HUDEP-2 (cell line): Measurements from ENCODE around the gene MCEMP1.
A peak's percentile ranks its signal among the peaks of the same experiment; 100 is the strongest.

Experiments
- DNase-seq, 76 experiments: peaks; one replicate each; lab custom pipeline; 2025; ENCODE audit not compliant: unreplicated experiment in 76 of 76; lab: John Stamatoyannopoulos, UW

The MCEMP1 gene

DNA sequence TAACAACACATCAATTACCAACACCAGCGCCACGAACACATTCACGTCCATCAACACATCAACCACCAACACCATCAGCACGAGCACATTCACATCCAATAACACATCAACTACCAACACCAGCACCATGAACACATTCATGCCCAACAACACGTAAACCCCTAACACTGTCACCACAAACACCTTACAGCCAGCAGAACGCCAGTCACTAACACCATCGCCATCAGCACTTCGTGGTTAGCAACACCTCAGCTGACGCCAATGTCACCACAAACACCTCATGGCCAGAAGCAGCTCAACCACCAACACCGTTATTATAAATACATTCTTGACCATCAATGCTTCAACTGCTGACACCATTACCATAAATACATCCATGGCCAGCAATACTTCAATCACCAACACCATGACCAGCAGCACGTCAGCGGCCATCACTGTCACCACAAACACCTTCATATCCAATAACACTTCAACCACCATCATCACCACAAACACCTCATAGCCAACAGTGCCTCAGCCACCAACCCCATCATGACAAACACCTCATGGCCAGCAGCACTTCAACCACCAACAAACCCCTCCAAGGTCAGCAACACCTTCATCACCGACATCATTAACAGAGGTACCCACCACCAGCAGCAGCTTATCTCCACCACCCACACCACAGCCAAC, 15.7 kb downstream of the MCEMP1 start:
- no peak for DNase-seq

DNA sequence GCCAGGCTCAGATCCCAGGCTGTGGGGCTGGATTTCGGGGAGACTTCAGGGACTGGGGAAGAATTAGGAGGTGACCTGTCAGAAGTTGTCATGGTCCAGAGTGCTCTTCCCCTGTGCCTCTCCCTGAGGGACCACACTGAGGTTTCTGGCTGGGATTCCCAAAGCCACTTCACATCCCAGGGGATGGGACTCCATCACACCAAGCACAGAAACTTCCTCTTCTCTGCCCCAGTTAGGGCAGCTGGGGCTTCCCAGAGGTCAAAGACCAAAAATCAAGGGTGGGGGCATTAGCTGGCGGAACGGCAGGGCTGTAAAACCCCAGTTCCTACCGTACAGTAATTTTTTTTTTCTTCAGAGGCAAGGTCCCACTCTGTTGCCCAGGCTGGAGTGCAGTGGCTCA, 17.6 kb downstream of the MCEMP1 start:
- DNase-seq, result no peak

DNA sequence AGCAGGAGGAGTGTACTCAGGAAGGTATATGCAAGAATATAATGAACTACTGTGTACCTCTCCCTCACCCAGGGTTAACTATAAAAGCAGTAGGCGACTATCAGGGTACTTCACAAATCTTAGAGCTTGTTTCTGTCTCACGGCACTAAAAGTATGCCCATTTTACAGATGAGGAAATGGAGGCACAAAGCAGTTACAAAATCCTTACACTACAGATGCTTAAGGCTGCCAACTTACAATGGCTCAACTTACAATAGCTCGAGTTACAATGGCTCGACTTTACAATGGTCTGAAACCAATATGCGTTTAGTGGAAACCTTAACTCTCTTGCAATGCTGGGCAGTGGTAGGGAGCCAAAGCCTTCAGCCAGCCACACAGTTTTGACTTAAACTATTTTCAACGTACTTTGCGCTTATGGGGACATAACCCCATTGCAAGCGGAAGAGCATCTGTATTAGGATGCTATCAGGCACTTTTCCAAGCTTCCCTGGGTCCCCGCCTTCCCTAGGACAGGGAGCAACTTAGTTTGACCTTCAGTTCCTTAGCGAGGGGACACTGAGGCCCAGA, 20.9 kb downstream of the MCEMP1 start:
- no peak for DNase-seq

DNA sequence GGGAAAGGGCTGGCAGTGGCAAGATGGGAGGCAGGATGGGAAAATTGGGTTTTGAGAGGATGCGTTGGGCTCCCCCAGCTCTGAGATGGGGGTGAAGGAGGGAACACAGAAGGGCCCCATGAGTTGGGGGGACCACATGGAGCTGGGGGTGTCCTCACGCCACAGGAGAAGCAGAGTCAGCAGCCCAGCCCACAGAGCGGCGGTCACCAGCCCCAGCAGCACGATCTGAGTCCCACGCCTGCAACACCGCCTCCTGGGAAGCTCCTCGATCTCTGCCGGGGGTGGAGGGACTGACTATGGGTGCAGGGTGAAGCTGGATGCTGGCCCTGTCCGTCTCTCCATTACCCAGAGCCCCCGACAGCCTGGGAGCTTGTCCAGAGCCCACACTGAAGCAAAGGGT, 21.7 kb downstream of the MCEMP1 start:
- DNase-seq, result no peak

DNA sequence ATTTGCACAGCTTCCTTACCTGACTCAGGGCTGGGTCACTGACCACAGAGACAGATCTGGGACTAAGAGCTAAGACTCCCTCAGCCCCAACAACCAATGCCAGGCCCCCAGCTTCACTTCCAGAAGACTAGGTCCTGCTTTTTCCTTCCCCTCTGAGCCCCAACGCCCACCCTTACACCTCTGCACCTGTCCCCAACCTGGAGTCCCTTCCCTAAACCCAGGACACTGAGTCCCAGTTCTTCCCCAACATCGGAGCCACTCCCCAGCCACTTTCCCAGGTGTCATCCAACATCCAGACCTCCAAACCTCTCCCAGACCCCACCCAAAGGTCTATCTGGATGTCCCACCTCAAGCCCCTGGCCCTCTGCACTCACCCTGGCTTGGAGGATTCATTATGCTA, 22.1 kb downstream of the MCEMP1 start:
- no peak for DNase-seq

DNA sequence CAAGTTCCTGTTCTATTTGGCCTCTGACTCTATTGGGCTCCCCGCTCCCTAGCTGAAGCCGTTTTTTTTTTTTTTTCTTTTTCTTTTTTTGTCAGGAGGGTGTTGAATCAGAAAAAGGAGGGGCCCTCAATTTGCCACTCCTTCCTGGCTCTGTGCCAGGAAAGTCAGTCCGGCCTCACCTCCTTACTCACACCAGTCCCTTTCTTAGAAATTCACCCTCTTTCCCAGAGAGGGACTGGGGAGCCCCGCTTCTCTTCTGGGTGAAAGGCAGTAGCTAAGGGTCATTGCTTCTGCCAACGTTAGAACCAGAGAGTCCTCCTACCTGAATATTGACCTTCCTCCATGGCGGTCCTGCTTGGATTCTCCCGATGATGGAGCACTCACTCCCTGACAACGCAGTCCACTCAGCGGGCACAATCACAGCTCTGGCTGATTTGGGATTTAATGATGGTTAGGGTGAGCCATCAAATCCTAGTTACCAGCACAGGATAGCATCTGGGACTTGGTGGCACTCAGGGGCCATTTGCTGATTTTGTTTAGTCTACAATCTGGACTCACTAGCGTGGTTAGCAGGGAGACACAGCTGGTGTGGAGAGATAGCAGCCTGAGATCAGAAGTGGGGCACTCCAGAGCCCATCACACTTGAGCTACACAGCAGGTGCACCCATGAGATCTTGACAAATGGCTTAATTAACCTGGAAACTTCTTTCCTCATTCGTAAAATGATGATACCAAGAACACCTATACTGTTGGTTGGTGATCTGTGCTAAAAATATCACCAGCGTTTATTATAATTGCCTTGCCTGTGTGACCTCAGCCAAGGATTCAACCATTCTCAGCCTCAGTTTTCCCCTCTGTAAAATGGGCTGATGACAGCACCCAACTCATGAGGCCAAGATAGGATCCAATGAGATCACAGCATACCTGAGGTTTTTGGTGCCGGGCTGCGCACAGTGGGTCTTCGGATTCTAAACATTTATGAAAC, 22.8 kb downstream of the MCEMP1 start:
- DNase-seq, result peak in 49 of 76 experiments; percentile 9 to 69 (median 35)

DNA sequence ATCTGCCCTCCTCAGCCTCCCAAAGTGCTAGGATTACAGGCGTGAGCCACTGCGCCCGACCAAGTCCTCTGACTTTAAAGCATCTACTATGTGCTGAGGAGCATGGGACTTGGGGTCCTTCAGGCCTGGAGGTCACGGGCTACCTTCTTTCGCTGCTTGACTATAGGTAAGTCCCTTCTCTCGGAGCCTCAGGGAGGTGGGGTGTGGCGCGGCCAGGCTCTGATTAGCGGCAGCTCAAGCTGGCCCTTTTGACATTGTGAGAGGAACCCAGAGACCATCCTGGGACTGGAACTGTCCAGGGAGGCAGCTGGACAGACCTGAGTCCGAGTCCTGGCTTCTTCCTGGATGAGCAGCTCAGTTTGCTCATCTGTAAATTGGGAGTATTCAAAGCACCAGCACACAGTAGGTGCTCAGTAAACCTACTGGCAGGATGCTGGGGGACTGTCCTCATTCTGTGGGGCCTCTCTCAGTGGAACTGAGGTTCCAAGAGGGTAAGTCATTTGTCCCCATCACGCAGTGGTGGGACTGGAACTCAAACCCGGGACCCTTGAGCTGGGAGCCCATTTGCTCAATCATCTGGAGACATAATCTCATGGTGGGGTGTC, 24.3 kb downstream of the MCEMP1 start:
- DNase-seq, result no peak

DNA sequence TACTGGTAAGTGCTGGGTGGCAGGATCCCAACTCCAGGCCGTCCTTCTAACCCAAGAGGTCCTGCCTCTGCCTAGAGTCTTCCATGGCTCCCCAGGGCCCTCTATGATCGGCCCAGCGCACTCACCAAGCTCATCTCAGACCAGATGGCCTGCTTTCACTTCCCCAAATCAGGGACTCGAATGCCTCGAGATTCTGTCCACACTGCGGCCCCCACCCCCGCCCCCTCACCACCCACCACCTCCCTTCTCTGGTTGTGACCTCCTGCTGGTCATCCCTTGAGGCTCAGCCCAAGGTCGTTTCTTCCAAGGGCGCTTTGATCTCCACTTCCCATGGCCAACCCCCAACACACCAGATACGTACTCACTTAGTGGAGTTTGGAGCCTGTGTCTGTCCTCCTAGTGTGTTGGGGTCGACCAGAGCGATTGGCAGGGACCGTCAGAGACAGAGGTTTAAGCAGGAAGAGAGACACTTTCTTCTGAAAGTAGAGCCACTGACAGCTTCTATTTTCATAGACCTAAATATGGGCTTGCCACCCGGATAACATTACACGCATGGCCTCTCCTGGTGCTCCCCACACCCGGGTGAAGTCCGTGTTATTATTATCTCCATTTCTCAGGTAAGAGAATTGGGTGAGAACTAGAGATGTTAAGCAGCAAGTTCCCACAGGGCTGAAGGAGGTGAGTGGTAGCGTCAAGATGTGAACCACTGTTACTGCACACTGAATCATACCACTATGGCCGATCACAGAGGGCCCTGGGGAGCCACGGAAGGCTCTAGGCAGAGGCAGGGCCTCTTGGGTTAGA, 25.0 kb downstream of the MCEMP1 start, which contains the start of gene FCER2:
TSS of gene FCER2 (minus strand) at position 478 of the 804 bp plus-strand sequence. CDS start 2,371 bp downstream, outside the sequence.
- no peak for DNase-seq

DNA sequence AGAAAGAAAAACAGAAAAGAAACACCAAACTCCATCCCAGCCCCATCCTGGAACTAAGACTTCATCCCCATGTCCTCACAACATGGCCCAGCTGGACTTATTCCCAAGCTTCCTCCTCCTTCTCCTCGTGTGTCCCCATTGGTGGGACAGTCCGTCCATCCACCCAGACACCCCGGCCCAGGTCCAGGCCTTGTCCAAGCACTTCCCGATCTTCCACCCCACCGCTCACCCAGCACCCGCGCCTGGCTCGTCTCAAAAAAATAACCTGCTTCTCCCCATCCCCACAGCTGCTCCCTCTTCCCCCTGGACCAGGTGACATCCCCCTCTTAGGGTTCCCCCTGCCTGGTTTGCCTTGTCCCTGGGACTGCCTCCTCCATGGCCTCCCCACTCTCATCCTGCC, 26.4 kb downstream of the MCEMP1 start:
- no peak for DNase-seq

DNA sequence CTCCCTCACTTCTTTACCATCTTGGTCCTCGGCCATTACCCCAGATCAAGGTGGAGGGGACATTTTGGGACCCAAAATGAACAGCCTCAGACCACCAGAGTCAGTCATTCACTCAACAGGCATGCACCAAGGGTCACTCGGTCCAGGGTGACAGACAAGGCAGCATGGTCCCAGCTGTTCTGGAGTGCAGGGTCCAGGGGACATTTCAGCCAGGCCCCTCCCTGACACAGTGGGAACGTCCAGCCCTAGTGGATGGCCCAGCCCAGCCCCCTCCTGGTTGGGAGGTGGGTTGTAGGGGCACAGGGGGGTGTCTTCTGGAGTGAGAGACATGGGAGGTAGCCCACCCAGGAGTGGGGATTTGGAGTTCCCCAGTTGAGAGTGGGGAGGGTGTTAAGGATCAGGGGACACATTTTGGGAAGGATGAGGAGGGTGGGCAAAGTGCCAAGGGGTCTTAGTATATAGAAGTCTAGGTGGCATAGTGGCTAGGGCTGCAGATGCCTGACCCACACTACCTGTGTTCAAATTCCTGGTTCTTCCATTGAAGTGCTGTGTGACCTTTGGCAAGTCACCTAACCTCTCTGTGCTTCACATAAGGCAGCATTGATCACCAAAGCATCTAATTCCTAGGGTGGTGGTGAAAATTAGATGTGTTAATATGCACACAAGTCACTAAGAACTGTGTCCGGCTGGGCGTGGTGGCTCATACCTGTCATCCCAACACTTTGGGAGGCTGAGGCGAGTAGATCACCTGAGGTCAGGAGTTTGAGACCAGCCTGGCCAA, 27.6 kb downstream of the MCEMP1 start:
- DNase-seq, result no peak

DNA sequence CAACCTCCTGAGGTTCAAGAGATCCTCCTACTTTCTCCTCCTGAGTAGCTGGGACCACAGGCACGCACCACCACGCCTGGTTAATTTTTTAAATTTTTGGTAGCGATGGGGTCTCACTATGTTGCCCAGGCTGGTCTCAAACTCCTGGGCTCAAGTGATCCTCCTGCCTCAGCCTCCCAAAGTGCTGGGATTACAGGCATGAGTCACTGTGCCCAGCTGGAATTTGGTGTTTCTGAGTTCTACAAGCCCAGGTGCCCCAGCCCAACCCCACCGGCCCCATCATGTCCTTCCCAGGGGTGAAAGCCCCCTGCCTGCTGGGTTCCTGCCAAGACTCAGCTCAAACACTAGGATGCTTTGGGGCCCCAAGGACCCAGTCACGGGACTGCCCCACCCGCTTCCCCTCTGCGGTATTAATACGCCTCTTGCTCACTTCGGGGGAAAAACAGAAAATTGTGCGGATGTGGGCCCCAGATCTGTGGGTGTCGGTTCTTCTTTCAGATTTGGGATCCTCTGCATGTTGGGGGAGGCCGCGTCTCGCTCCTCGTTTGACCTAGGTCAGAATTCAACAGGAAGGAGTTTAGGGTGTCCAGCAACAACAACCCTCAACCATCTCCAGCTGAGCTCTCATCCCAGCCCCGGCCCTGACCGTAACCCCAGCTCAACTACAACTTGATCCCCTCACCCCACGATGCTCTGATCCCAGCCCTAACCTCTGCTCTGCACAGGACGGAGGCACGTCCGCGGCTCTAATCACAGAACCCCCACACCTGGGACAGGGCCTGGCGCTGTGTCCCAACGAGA, 28.7 kb downstream of the MCEMP1 start:
- no peak for DNase-seq

DNA sequence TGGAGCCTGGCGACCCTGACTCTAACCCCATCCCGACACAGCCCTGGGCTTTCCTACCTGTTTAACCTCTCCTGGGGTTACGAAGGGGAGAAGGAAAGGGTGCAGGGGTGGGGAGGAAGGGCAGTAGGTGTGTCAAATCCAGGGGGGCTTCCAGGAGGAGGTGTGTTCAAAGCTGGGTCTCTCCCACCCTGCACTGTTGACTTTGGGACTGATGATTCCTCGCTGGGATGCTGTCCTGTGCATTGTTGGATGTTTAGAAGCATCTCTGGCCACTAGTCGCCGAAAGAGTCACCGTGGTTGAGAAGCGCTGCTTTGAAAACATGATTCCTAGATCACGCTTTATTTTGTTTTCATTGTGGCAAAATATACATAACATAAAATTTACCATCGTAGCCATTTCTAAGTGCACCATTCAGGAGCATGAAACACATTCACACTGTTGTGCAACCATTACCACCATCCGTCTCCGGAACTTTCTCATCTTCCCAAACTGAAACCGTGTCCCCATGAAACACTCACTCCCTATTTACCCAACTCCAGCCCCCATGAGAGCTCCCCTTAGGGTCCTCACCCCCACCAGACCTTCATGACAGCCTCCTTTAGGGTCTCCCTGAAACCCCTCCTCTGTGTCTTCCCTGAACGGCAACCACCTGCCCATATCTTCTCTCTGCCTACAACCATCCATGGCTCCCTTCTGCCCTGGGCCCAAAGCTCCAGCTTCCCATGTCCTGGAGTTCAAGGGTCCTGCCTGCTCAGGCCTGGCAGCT, 29.5 kb downstream of the MCEMP1 start:
- no peak for DNase-seq

DNA sequence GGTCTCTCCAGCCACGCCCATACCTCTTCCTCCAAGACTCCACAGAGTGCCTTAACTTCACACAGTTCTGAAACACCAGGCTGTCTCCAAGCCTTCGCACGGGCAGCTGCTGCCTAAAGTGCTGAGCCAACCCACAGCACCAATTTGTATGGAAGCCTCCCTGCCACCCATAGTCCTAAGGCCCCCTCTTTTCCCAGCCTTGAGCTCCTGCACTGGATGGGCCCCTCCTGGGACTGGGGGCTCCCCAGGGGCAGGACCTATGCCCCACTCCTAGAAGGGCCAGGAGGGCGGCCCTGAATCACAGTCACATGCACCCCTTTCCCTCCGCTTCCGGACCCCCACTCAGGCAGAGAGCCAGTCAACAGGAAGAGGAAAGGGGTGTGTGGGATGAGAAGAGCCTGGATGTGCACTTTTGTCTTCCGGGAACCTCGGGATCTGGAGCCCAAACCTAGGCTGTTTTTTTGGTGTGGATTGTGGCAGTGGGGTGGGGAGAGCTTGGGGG, 30.1 kb downstream of the MCEMP1 start:
- no peak for DNase-seq

DNA sequence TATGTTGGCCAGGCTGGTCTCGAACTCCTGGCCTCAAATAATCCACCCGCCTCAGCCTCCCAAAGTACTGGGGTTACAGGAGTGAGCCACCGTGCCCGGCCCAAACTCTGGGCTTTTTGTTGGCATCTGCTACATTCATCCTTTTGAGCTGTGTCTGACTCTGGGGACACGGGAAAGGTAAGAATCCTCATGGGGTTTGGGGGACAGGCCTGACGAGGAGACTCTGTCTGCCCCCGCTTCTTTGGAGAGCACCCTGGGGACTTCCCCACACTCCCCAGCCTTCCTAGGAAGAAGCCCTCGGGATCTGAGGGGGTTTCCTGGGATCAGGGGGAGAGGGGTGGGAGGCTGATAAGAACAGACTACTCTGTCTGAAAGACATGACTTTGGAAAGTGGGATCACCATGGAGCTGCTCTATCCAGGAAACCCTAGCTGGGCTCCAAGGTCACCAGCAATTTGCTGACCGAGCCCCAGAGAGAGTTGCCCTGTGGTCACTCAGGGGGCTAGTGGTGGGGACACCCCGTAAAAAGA, 33.1 kb downstream of the MCEMP1 start:
- DNase-seq, result no peak

DNA sequence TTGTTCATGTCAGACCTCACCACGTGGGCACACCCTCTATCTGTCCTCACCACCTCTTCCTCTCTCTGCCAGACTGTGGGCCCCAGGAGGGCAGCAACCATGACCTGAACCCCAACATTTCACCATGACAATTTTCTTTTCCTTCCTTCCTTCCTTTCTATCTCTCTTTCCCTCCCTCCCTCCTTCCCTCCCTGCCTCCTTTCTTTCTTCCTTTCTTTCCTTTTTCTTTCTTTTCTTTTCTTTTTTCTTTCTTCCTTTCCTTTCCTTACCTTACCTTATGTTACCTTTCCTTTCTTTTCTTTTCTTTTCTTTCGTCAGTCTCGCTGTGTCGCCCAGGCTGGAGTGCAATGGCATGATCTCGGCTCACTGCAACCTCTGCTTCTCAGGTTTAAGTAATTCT, 33.7 kb downstream of the MCEMP1 start:
- DNase-seq, result no peak

DNA sequence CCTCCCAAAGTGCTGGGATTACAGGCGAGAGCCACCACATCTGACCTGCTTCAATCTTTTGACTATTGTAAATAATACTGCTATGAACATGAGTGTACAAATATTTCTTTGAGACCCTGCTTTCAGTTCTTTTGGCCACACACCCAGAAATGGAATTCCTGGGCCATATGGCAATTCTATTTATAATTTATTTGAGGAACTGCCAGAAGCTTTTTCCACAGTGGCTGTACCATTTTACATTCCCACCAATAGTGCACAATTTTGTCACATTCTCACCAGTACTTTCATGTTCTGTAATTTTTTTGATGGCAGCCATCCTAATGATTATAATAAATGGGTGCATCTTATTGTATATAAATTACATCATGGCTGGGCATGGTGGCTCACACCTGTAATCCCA, 38.8 kb downstream of the MCEMP1 start:
- DNase-seq, result no peak

DNA sequence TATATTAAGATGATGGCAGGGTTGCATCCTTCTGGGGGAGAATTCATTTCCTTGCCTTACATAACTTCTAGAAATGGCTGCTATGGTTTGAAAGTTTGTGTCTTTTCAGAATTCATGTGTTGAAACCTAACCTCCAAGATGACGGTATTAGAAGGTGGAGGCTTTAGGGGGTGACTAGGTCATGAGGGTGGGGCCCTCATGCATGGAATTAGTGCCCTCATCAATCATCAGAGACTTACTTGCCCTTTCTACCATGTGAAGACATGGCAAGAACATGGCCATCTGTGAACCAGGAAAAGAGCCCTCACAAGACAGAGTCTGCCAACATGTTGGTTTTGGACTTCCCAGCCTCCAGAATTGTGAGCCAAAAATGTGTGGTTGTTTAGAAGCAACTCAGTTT, 39.9 kb downstream of the MCEMP1 start:
- DNase-seq, result no peak

DNA sequence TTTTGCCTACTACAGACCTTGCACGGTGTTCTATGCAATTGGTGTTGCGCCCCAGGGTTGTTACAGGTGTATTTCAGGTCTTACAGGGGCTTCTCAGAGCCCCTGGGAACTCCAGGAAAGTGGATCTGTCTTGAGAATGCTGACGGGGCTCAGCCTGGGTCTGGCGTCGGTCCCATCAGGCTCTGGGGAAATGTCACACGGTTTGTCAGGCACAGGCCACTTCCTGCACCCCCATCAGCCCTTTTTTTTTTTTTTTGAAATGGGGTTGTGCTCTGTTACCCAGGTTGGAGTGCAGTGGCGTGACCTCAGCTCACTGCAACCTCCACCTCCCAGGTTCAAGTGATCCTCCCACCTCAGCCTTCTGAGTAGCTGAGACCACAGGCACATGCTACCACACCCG, 41.8 kb downstream of the MCEMP1 start:
- no peak for DNase-seq
